Measurements from ENCODE around the gene SRPX2.

The SRPX2 gene

GRCh38 chrX:100600758-100601157, 43.2 kb upstream of the SRPX2 start:
- H3K36me3 ChIP-seq (ENCODE audit: control insufficient read depth in 1 of 2, insufficient read depth in 2 of 2, low read depth in 1 of 2, low read length in 2 of 2): no peaks in the 10 kb centered on the region
- no peak overlapping the region for H3K9ac ChIP-seq (ENCODE audit: low read length)
- H3K4me3 ChIP-seq (ENCODE audit: insufficient read depth in 1 of 2, low read depth in 1 of 2, low read length in 2 of 2): no peak overlapping the region
- no peaks in the 10 kb centered on the region for H3K79me1 ChIP-seq (replicated peaks; ENCODE audit: low read length, poor library complexity, severe bottlenecking)
- WGBS: no CpG with 5 or more reads among the region's 1 CpG
- no peak for DNase-seq
- no peak overlapping the region for H4K91ac ChIP-seq (ENCODE audit: low read length)
- H2BK5ac ChIP-seq (ENCODE audit: low read depth, low read length, poor library complexity, severe bottlenecking): no peak overlapping the region
- H4K8ac ChIP-seq (ENCODE audit: low read length): no peak overlapping the region
- no peak overlapping the region for H3K27ac ChIP-seq (ENCODE audit: low read length, poor library complexity, severe bottlenecking)
- H2AFZ ChIP-seq (ENCODE audit: low read depth, low read length): no peak overlapping the region
- no peaks in the 10 kb centered on the region for H3K4me1 ChIP-seq (ENCODE audit: control insufficient read depth, insufficient read depth, low read depth, low read length)
- H3K4me2 ChIP-seq (ENCODE audit: low read length, poor library complexity, severe bottlenecking): no peak overlapping the region
- H3K27me3 ChIP-seq (ENCODE audit: control insufficient read depth in 1 of 2, insufficient read depth in 1 of 2, low read length in 2 of 2): peaks cover 0 to 41% of the 10 kb centered on the region in 2 experiments
- H3K4ac ChIP-seq (ENCODE audit: low read depth in 1 of 2, low read length in 2 of 2): no peak overlapping the region
- no peaks in the 10 kb centered on the region for H3K9me3 ChIP-seq (ENCODE audit: control insufficient read depth, low read length)
- H3K23ac ChIP-seq (ENCODE audit: low read length in 2 of 2): no peak overlapping the region
- no peak overlapping the region for H2AK5ac ChIP-seq (ENCODE audit: low read length, severe bottlenecking)
- no peak overlapping the region for H3K18ac ChIP-seq (ENCODE audit: low read depth in 1 of 2, low read length in 2 of 2)
- H2BK120ac ChIP-seq (ENCODE audit: low read depth, low read length): no peak overlapping the region
- H3K14ac ChIP-seq (ENCODE audit: low read length in 2 of 2): no peak overlapping the region
- H2BK12ac ChIP-seq (ENCODE audit: low read length in 2 of 2): no peak overlapping the region
- no peak overlapping the region for H2BK15ac ChIP-seq (ENCODE audit: low read depth, poor library complexity, severe bottlenecking)

- H4K8ac ChIP-seq (ENCODE audit: low read length): no peak overlapping the region
- H3K4ac ChIP-seq (ENCODE audit: low read depth in 1 of 2, low read length in 2 of 2): no peak overlapping the region
- DNase-seq: no peak
- H3K79me1 ChIP-seq (replicated peaks; ENCODE audit: low read length, poor library complexity, severe bottlenecking): no peaks in the 10 kb centered on the region
- H3K18ac ChIP-seq (ENCODE audit: low read depth in 1 of 2, low read length in 2 of 2): no peak overlapping the region
- no peak overlapping the region for H3K9ac ChIP-seq (ENCODE audit: low read length)
- H4K91ac ChIP-seq (ENCODE audit: low read length): no peak overlapping the region
- no peak overlapping the region for H3K27ac ChIP-seq (ENCODE audit: low read length, poor library complexity, severe bottlenecking)
- no peak overlapping the region for H2AFZ ChIP-seq (ENCODE audit: low read depth, low read length)
- no peaks in the 10 kb centered on the region for H3K36me3 ChIP-seq (ENCODE audit: control insufficient read depth in 1 of 2, insufficient read depth in 2 of 2, low read depth in 1 of 2, low read length in 2 of 2)
- no peak overlapping the region for H2BK15ac ChIP-seq (ENCODE audit: low read depth, poor library complexity, severe bottlenecking)
- H2BK5ac ChIP-seq (ENCODE audit: low read depth, low read length, poor library complexity, severe bottlenecking): no peak overlapping the region
- H2AK5ac ChIP-seq (ENCODE audit: low read length, severe bottlenecking): no peak overlapping the region
- H2BK12ac ChIP-seq (ENCODE audit: low read length in 2 of 2): no peak overlapping the region
- no CpG with 5 or more reads among the region's 1 CpG for WGBS
- H3K27me3 ChIP-seq (ENCODE audit: control insufficient read depth in 1 of 2, insufficient read depth in 1 of 2, low read length in 2 of 2): peaks cover 0 to 24% of the 10 kb centered on the region in 2 experiments
- no peak overlapping the region for H3K14ac ChIP-seq (ENCODE audit: low read length in 2 of 2)
- no peak overlapping the region for H2BK120ac ChIP-seq (ENCODE audit: low read depth, low read length)
- no peak overlapping the region for H3K23ac ChIP-seq (ENCODE audit: low read length in 2 of 2)
- H3K9me3 ChIP-seq (ENCODE audit: control insufficient read depth, low read length): no peaks in the 10 kb centered on the region
- H3K4me2 ChIP-seq (ENCODE audit: low read length, poor library complexity, severe bottlenecking): no peak overlapping the region
- H3K4me3 ChIP-seq (ENCODE audit: insufficient read depth in 1 of 2, low read depth in 1 of 2, low read length in 2 of 2): no peak overlapping the region
- no peaks in the 10 kb centered on the region for H3K4me1 ChIP-seq (ENCODE audit: control insufficient read depth, insufficient read depth, low read depth, low read length)
These were observed 37.2 kb upstream of the SRPX2 start for GRCh38 chrX:100606753-100607152.

- H4K91ac ChIP-seq (ENCODE audit: low read length): no peak overlapping the region
- H4K8ac ChIP-seq (ENCODE audit: low read length): no peak overlapping the region
- H3K4me3 ChIP-seq (ENCODE audit: insufficient read depth in 1 of 2, low read depth in 1 of 2, low read length in 2 of 2): no peak overlapping the region
- no peak overlapping the region for H2BK120ac ChIP-seq (ENCODE audit: low read depth, low read length)
- no peak overlapping the region for H3K18ac ChIP-seq (ENCODE audit: low read depth in 1 of 2, low read length in 2 of 2)
- no peaks in the 10 kb centered on the region for H3K36me3 ChIP-seq (ENCODE audit: control insufficient read depth in 1 of 2, insufficient read depth in 2 of 2, low read depth in 1 of 2, low read length in 2 of 2)
- WGBS: 9% methylated on average over 1 of the region's 1 CpG
- no peak for DNase-seq
- H3K4ac ChIP-seq (ENCODE audit: low read depth in 1 of 2, low read length in 2 of 2): no peak overlapping the region
- peaks cover 0 to 43% of the 10 kb centered on the region in 2 experiments for H3K27me3 ChIP-seq (ENCODE audit: control insufficient read depth in 1 of 2, insufficient read depth in 1 of 2, low read length in 2 of 2)
- no peaks in the 10 kb centered on the region for H3K79me1 ChIP-seq (replicated peaks; ENCODE audit: low read length, poor library complexity, severe bottlenecking)
- no peaks in the 10 kb centered on the region for H3K9me3 ChIP-seq (ENCODE audit: control insufficient read depth, low read length)
- no peak overlapping the region for H2AK5ac ChIP-seq (ENCODE audit: low read length, severe bottlenecking)
- no peak overlapping the region for H2BK5ac ChIP-seq (ENCODE audit: low read depth, low read length, poor library complexity, severe bottlenecking)
- H2AFZ ChIP-seq (ENCODE audit: low read depth, low read length): no peak overlapping the region
- no peak overlapping the region for H2BK12ac ChIP-seq (ENCODE audit: low read length in 2 of 2)
- H3K9ac ChIP-seq (ENCODE audit: low read length): no peak overlapping the region
- no peak overlapping the region for H3K23ac ChIP-seq (ENCODE audit: low read length in 2 of 2)
- H3K14ac ChIP-seq (ENCODE audit: low read length in 2 of 2): no peak overlapping the region
- no peak overlapping the region for H2BK15ac ChIP-seq (ENCODE audit: low read depth, poor library complexity, severe bottlenecking)
- no peak overlapping the region for H3K27ac ChIP-seq (ENCODE audit: low read length, poor library complexity, severe bottlenecking)
- no peak overlapping the region for H3K4me2 ChIP-seq (ENCODE audit: low read length, poor library complexity, severe bottlenecking)
- H3K4me1 ChIP-seq (ENCODE audit: control insufficient read depth, insufficient read depth, low read depth, low read length): no peaks in the 10 kb centered on the region
These were observed 34.4 kb upstream of the SRPX2 start for GRCh38 chrX:100609591-100609990.

- Histone ChIP-seq H3K9ac (ENCODE audit: low read length) (no peak overlapping the region), H3K79me1 (replicated peaks; ENCODE audit: low read length, poor library complexity, severe bottlenecking) (no peaks in the 10 kb centered on the region), H3K4ac (ENCODE audit: low read depth in 1 of 2, low read length in 2 of 2) (no peak overlapping the region), H3K27me3 (ENCODE audit: control insufficient read depth in 1 of 2, insufficient read depth in 1 of 2, low read length in 2 of 2) (peaks cover 0 to 37% of the 10 kb centered on the region in 2 experiments), H2BK12ac (ENCODE audit: low read length in 2 of 2) (no peak overlapping the region), H3K36me3 (ENCODE audit: control insufficient read depth in 1 of 2, insufficient read depth in 2 of 2, low read depth in 1 of 2, low read length in 2 of 2) (no peaks in the 10 kb centered on the region), H3K18ac (ENCODE audit: low read depth in 1 of 2, low read length in 2 of 2) (no peak overlapping the region), H3K4me3 (ENCODE audit: insufficient read depth in 1 of 2, low read depth in 1 of 2, low read length in 2 of 2) (no peak overlapping the region), H4K91ac (ENCODE audit: low read length) (no peak overlapping the region), H3K4me2 (ENCODE audit: low read length, poor library complexity, severe bottlenecking) (no peak overlapping the region), H3K9me3 (ENCODE audit: control insufficient read depth, low read length) (no peaks in the 10 kb centered on the region), H4K8ac (ENCODE audit: low read length) (no peak overlapping the region), H3K14ac (ENCODE audit: low read length in 2 of 2) (no peak overlapping the region), H2BK5ac (ENCODE audit: low read depth, low read length, poor library complexity, severe bottlenecking) (no peak overlapping the region), H2BK120ac (ENCODE audit: low read depth, low read length) (no peak overlapping the region), H2BK15ac (ENCODE audit: low read depth, poor library complexity, severe bottlenecking) (no peak overlapping the region), H2AFZ (ENCODE audit: low read depth, low read length) (no peak overlapping the region), H3K27ac (ENCODE audit: low read length, poor library complexity, severe bottlenecking) (no peak overlapping the region), H3K23ac (ENCODE audit: low read length in 2 of 2) (no peak overlapping the region), H2AK5ac (ENCODE audit: low read length, severe bottlenecking) (no peak overlapping the region), H3K4me1 (ENCODE audit: control insufficient read depth, insufficient read depth, low read depth, low read length) (no peaks in the 10 kb centered on the region)
- 94% methylated on average over 3 of the region's 5 CpGs for WGBS
- DNase-seq: no peak
These were observed 32.0 kb upstream of the SRPX2 start for GRCh38 chrX:100611951-100612350.
